ENCODE measurements around the gene CHST7. TPM values are rescaled to one million over a fixed set of nuclear protein-coding genes. Genes with fewer than 3 reads are reported as not detected.

Gene CHST7
- polyA plus RNA-seq, 1 experiment = 2.1 TPM

DNA sequence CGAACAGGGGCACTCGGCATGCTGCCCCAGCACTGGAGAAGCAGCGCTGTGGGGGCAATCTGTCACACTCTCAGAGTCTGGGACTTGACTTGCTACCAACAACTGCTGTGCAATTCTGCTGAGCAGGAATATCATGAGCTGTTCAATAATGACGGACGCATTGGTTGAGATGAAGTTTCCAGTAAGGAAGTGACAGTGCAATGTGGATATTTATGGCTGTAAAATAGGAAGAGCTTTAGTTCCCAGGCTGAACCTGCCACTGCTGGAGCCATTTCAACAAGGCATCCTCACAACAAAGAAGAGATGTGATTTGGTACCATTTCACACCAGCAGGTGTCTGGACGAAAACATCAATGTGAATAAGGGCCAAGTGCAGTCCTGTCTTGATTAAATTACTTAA, 24.2 kb downstream of the CHST7 start:
- DNase-seq (ENCODE audit: low read depth, low spot score) = no peak
- Histone ChIP-seq H3K27me3 (ENCODE audit: control insufficient read depth, insufficient read depth, low read length) (no peaks in the 10 kb centered on the region), H3K4me3 (ENCODE audit: low read depth, low read length) (no peak overlapping the region), H3K9me3 (ENCODE audit: control insufficient read depth, insufficient read depth, low read length) (no peaks in the 10 kb centered on the region), H3K27ac (ENCODE audit: low read depth, low read length) (no peak overlapping the region)
- TF ChIP-seq, protein P1, sequence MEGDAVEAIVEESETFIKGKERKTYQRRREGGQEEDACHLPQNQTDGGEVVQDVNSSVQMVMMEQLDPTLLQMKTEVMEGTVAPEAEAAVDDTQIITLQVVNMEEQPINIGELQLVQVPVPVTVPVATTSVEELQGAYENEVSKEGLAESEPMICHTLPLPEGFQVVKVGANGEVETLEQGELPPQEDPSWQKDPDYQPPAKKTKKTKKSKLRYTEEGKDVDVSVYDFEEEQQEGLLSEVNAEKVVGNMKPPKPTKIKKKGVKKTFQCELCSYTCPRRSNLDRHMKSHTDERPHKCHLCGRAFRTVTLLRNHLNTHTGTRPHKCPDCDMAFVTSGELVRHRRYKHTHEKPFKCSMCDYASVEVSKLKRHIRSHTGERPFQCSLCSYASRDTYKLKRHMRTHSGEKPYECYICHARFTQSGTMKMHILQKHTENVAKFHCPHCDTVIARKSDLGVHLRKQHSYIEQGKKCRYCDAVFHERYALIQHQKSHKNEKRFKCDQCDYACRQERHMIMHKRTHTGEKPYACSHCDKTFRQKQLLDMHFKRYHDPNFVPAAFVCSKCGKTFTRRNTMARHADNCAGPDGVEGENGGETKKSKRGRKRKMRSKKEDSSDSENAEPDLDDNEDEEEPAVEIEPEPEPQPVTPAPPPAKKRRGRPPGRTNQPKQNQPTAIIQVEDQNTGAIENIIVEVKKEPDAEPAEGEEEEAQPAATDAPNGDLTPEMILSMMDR (IDR thresholded peaks at IDR 0.05; ENCODE audit: low read depth, low read length) = no peak
- ChIA-PET POLR2A (no interaction called here), CTCF (no interaction called here)

DNA sequence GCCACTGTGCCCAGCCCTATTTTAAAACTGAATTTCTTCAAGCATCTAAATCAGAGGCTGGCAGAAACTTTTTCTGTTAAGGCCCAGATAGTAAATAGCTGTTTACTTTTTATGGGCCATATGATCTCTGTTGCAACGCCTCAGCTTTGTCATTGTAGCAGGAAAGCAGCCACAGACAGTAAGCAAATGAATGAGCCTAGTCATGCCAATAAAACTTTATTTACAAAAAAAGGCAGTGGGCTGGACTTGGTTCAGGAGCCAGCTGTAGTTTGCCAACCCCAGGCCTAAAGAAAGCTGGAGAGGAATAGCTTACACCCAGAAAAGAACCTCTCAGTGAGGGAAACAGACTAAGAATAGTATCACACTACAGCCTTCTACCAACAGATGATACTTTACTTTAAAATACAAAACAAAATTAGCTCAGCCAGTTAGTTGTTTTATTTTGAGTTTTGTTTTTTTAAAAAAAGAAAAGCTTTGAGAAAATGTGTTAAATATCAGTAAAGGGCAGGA, 25.5 kb downstream of the CHST7 start:
- Histone ChIP-seq H3K27me3 (ENCODE audit: control insufficient read depth, insufficient read depth, low read length) (no peaks in the 10 kb centered on the region), H3K9me3 (ENCODE audit: control insufficient read depth, insufficient read depth, low read length) (no peaks in the 10 kb centered on the region), H3K27ac (ENCODE audit: low read depth, low read length) (no peak overlapping the region), H3K4me3 (ENCODE audit: low read depth, low read length) (no peak overlapping the region)
- DNase-seq (ENCODE audit: low read depth, low spot score) = no peak
- POLR2A ChIA-PET = interaction anchor here (0.8 kb wide), 1 partner anchor 11 kb away, joined by 3 read pairs; no protein-coding TSS in a partner anchor
- TF ChIP-seq, protein P1 (IDR thresholded peaks at IDR 0.05; ENCODE audit: low read depth, low read length) = no peak
- CTCF ChIA-PET = interaction anchor here (1.5 kb wide), 1 partner anchor 10 kb away, joined by 4 read pairs; no protein-coding TSS in a partner anchor

DNA sequence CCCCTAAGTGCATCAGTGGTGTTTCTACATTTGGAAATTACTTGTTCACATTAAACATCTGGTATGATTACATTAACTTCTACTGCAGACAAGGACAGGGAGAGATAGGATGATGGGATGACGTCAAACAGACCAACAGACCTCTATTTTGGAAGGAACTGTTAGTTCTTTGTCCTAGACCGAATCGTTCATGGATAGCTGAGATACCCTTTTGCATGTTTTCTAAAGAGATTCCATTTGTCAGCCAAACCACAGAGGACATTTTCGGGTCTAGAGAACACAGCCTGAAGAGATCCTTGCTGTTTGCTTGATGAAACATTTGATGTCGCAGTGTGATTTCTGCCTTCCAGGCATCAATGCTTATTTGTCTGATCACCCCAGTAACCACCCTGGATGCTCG, 27.7 kb downstream of the CHST7 start:
- ChIA-PET CTCF (no interaction called here), POLR2A (no interaction called here)
- H3K9me3 ChIP-seq (ENCODE audit: control insufficient read depth, insufficient read depth, low read length) = no peaks in the 10 kb centered on the region
- DNase-seq (ENCODE audit: low read depth, low spot score) = no peak
- peak overlapping the region; percentile 52 for H3K27ac ChIP-seq (ENCODE audit: low read depth, low read length)
- H3K27me3 ChIP-seq (ENCODE audit: control insufficient read depth, insufficient read depth, low read length) = no peaks in the 10 kb centered on the region
- no peak overlapping the region for H3K4me3 ChIP-seq (ENCODE audit: low read depth, low read length)
- TF ChIP-seq, protein P1 (IDR thresholded peaks at IDR 0.05; ENCODE audit: low read depth, low read length) = no peak

DNA sequence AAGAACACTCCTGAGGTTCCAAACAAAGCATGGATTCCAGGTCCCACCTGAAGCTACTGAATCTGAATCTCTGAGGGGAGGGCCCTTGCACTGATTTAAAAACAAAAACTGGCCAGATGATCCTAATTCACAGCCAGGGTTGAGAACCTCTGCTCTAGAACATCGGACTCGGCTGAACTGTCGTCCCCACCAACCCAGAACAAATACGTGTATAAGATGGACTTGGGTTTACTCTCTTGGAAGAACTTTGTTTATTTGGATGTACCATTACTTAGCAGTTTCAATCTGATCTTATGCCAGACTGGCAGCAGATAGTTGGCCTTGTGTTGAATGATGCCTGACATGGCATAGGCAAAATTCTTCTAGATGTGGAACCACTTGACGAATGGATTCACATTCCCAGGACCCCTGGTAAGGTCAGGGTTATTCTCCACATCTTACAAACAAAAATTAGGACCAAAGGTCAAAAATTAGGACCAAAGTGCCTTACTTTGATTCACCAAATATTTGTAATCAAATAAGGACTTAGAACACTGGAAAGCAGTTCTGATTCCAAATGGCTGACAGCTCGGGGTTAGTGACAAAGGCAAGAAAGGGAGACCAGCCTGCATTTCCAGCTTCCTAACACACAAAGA, 29.0 kb downstream of the CHST7 start:
- no peaks in the 10 kb centered on the region for H3K9me3 ChIP-seq (ENCODE audit: control insufficient read depth, insufficient read depth, low read length)
- no peak for DNase-seq (ENCODE audit: low read depth, low spot score)
- no peak overlapping the region for H3K4me3 ChIP-seq (ENCODE audit: low read depth, low read length)
- H3K27me3 ChIP-seq (ENCODE audit: control insufficient read depth, insufficient read depth, low read length) = no peaks in the 10 kb centered on the region
- ChIA-PET CTCF (no interaction called here), POLR2A (no interaction called here)
- TF ChIP-seq, protein P1 (IDR thresholded peaks at IDR 0.05; ENCODE audit: low read depth, low read length) = no peak
- no peak overlapping the region for H3K27ac ChIP-seq (ENCODE audit: low read depth, low read length)

DNA sequence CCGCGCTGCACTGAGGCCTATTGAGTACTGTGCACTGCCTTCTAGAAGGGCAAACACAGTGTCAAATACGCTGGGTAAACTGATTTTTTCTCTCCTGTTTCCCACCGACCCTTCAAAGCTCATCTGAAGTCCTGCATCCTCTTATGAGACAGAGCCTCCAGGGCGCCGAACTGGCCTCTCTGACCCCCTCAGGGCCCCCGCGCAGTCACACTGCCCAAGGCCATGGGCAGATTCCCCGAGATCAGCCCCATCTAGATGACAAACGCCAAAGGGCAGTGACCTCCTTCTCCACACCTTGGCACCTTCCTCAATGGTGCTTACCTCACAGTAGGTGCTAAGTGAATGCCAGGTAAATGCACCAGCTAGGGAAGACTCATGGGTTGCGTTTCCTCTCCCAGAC, 34.4 kb downstream of the CHST7 start:
- no peaks in the 10 kb centered on the region for H3K9me3 ChIP-seq (ENCODE audit: control insufficient read depth, insufficient read depth, low read length)
- POLR2A ChIA-PET = no interaction called here
- TF ChIP-seq, protein P1 (IDR thresholded peaks at IDR 0.05; ENCODE audit: low read depth, low read length) = no peak
- no peak overlapping the region for H3K27ac ChIP-seq (ENCODE audit: low read depth, low read length)
- H3K27me3 ChIP-seq (ENCODE audit: control insufficient read depth, insufficient read depth, low read length) = no peaks in the 10 kb centered on the region
- DNase-seq (ENCODE audit: low read depth, low spot score) = no peak
- CTCF ChIA-PET = no interaction called here
- H3K4me3 ChIP-seq (ENCODE audit: low read depth, low read length) = no peak overlapping the region
